Mesothelial cell of epicardium (in vitro differentiated cells): ENCODE measurements around the gene LRMDA. TPM values are rescaled to one million over a fixed set of nuclear protein-coding genes. Genes with fewer than 3 reads are reported as not detected.

ENCODE experiments used
- DNase-seq, 2 experiments: peaks; one replicate each; pipeline ENCODE4 v3.0.0; 2021; ENCODE audit warnings: low spot score in 2 of 2; ENCODE audit not compliant: unreplicated experiment in 2 of 2
- H3K27ac Mint-ChIP-seq: 2 replicates; pipeline ENCODE4 v1.8.0; 2021; ENCODE audit warnings: mixed read lengths
- H3K27me3 Mint-ChIP-seq: 2 replicates; pipeline ENCODE4 v1.8.0; 2021; ENCODE audit warnings: low read depth, mixed read lengths
- H3K36me3 Mint-ChIP-seq: 2 replicates; pipeline ENCODE4 v1.8.0; 2021; ENCODE audit warnings: mixed read lengths
- H3K4me1 Mint-ChIP-seq: 2 replicates; pipeline ENCODE4 v1.8.0; 2021; ENCODE audit warnings: mixed read lengths
- H3K4me3 Mint-ChIP-seq: 2 replicates; pipeline ENCODE4 v1.8.0; 2021; ENCODE audit warnings: mild to moderate bottlenecking, moderate library complexity, mixed read lengths
- H3K9me3 Mint-ChIP-seq: 2 replicates; pipeline ENCODE4 v1.8.0; 2021; ENCODE audit warnings: mixed read lengths
- total RNA-seq: library from RNA; stranded (reverse); gene quantifications from 3 replicates; pipeline ENCODE4 v1.2.1, GENCODE V29; 2021
- TF ChIP-seq, protein P1 (sequence below): fragments of 200-600 bp; sonication (generic); IDR thresholded peaks from one replicate; pipeline ENCODE4 v1.5.0; 2021; ENCODE audit warnings: antibody characterized with exemption; ENCODE audit not compliant: unreplicated experiment

Gene LRMDA
- total RNA-seq, 1 donor from 2014 or later, result 2.0 TPM

GRCh38 chr10:76451911-76452310 is 1020.5 kb downstream of the LRMDA start:
- H3K9me3 Mint-ChIP-seq, result peaks cover 6% of the 10 kb centered on the region
- H3K36me3 Mint-ChIP-seq, result no peaks in the 10 kb centered on the region
- no peak overlapping the region for H3K4me3 Mint-ChIP-seq
- no peak overlapping the region for H3K27ac Mint-ChIP-seq
- no peak for DNase-seq
- peaks cover 11% of the 10 kb centered on the region for H3K4me1 Mint-ChIP-seq
- H3K27me3 Mint-ChIP-seq, result no peaks in the 10 kb centered on the region
- TF ChIP-seq, protein P1, sequence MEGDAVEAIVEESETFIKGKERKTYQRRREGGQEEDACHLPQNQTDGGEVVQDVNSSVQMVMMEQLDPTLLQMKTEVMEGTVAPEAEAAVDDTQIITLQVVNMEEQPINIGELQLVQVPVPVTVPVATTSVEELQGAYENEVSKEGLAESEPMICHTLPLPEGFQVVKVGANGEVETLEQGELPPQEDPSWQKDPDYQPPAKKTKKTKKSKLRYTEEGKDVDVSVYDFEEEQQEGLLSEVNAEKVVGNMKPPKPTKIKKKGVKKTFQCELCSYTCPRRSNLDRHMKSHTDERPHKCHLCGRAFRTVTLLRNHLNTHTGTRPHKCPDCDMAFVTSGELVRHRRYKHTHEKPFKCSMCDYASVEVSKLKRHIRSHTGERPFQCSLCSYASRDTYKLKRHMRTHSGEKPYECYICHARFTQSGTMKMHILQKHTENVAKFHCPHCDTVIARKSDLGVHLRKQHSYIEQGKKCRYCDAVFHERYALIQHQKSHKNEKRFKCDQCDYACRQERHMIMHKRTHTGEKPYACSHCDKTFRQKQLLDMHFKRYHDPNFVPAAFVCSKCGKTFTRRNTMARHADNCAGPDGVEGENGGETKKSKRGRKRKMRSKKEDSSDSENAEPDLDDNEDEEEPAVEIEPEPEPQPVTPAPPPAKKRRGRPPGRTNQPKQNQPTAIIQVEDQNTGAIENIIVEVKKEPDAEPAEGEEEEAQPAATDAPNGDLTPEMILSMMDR, result no peak

DNA sequence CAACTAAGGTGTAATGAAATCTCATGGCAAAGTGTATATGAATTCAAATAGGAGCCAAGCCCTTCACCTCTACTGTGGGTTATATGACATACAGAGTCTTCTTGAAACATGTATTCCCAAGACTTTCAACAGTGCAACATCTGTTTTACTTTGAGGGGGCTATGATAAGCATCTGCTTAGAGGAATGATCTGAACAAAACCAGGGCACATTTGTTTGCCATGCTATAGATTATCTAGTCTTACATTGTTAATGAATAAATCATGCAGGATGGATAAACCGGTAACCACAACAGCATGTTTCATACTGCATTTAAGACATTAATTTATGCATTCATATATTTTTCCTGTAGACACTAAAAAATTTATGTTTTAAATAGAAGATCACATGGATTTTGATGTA is 1021.9 kb downstream of the LRMDA start:
- TF ChIP-seq, protein P1, result no peak
- DNase-seq, result no peak
- H3K36me3 Mint-ChIP-seq, result no peaks in the 10 kb centered on the region
- H3K27ac Mint-ChIP-seq, result no peak overlapping the region
- H3K9me3 Mint-ChIP-seq, result peaks cover 13% of the 10 kb centered on the region
- peaks cover 11% of the 10 kb centered on the region for H3K4me1 Mint-ChIP-seq
- no peak overlapping the region for H3K4me3 Mint-ChIP-seq
- no peaks in the 10 kb centered on the region for H3K27me3 Mint-ChIP-seq

- Mint-ChIP-seq H3K9me3 (peaks cover 13% of the 10 kb centered on the region), H3K27ac (no peak overlapping the region), H3K27me3 (no peaks in the 10 kb centered on the region), H3K4me3 (no peak overlapping the region), H3K36me3 (no peaks in the 10 kb centered on the region), H3K4me1 (peaks cover 11% of the 10 kb centered on the region)
- no peak for DNase-seq
- TF ChIP-seq, protein P1, result no peak
Measured at GRCh38 chr10:76453997-76454396, 1022.6 kb downstream of the LRMDA start.

- no peak overlapping the region for H3K27ac Mint-ChIP-seq
- H3K4me3 Mint-ChIP-seq, result no peak overlapping the region
- H3K27me3 Mint-ChIP-seq, result no peaks in the 10 kb centered on the region
- H3K36me3 Mint-ChIP-seq, result no peaks in the 10 kb centered on the region
- TF ChIP-seq, protein P1, result no peak
- peaks cover 11% of the 10 kb centered on the region for H3K4me1 Mint-ChIP-seq
- DNase-seq, result no peak
- peaks cover 13% of the 10 kb centered on the region for H3K9me3 Mint-ChIP-seq
Measured at GRCh38 chr10:76454506-76455140, 1023.2 kb downstream of the LRMDA start.

DNA sequence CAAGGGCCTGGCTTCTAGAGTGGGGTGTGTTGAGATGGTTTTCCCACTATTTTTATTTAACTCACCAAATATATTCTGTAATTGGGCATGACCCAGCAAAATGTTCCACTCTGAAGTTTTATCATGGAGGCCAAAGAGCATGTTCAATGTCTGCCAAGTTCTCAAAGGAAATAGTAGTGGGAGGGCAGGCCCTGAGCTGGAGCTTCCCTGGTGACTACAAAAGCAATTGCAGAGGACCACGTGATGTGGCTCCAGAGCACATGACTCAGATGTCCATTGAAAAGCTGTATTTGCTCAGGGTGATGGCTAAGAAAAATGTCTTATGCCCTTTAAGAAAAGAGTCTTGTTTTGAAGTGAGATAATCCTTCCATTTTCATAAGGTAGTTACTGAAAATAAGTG is 1024.8 kb downstream of the LRMDA start:
- no peak for DNase-seq
- Mint-ChIP-seq H3K4me1 (peaks cover 8% of the 10 kb centered on the region), H3K27me3 (no peaks in the 10 kb centered on the region), H3K36me3 (no peaks in the 10 kb centered on the region), H3K4me3 (no peak overlapping the region), H3K9me3 (peaks cover 9% of the 10 kb centered on the region), H3K27ac (no peak overlapping the region)
- TF ChIP-seq, protein P1, result no peak
